MM.1S (cell line): ENCODE measurements around the gene KAT7.

Experiments used
- CTCF ChIP-seq: fragments of 300-600 bp; sonication (generic); IDR thresholded peaks from 2 replicates; pipeline ENCODE4 v1.5.1; 2016; ENCODE audit warnings: antibody characterized with exemption, low read length, mixed read lengths
- EZH2 ChIP-seq: fragments of 300-600 bp; sonication (generic); optimal IDR thresholded peaks from 2 replicates; pipeline ENCODE3; 2017; ENCODE audit warnings: low read depth, mild to moderate bottlenecking, antibody characterized with exemption, low read length, mixed read lengths

- TF ChIP-seq EZH2 (no peak), CTCF (no peak)
These were observed 47.0 kb downstream of the KAT7 start for GRCh38 chr17:49835472-49835871.
